ENCODE data around the gene BACH2.

DNA sequence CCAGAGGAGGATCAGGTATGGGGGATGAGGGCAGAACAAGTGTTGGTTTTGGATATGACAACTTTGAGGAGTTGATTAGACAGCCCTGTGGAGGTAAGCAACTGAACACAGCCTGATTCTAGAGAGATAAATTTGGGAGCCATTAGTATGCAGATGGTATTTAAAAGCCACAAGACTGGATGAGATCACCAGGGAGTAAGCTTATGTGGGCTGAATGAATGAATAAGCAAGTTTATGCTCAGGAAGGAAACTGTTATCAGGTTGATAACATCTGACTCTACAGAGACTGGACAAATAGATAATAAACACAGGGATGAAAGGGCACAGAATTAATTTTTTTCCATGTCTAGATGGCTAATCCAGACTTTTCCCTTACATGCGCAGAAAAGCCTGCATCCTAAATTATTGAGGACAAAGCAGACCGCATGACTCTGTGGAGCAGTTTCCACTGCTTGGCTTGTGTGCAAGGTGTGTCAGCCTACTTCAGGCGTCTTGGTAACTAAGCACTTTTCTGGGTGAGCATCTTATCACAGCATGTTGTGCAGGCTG, 251.7 kb downstream of the BACH2 start:
- TF ChIP-seq EP300 (conservative IDR thresholded peaks at IDR 0.05; ENCODE audit: poor library complexity, severe bottlenecking) (no peak), TAF1 (IDR thresholded peaks at IDR 0.05; ENCODE audit: low read depth) (no peak), SMC3 (conservative IDR thresholded peaks at IDR 0.05; ENCODE audit: poor library complexity) (no peak), EZH2 (IDR thresholded peaks at IDR 0.05; ENCODE audit: borderline replicate concordance, insufficient read depth, low read length, poor library complexity, severe bottlenecking) (no peak)
